Endothelial cell of umbilical vein (primary cell): ENCODE measurements around the gene SPINK4. TPM values are rescaled to one million over a fixed set of nuclear protein-coding genes. Genes with fewer than 3 reads are reported as not detected.

Source experiments
- BruUV-seq: library from RNA; stranded (reverse); fragments of 400-500 nt; replicated peaks from 2 replicates; lab custom pipeline; 2021; lab: Mats Ljungman, UMichigan
- CTCF ChIA-PET: fragments of 300-600, 350-600 bp; sonication (Branson Sonifier 250); formaldehyde crosslinking; loops from one replicate; lab custom pipeline; 2021; ENCODE audit warnings: antibody characterized with exemption, inconsistent platforms; lab: Charles Lee
- POLR2A ChIA-PET: fragments of 300-600, 350-600 bp; sonication (Branson Sonifier 250); formaldehyde crosslinking; loops from one replicate; lab custom pipeline; 2021; ENCODE audit warnings: antibody characterized with exemption, inconsistent platforms; lab: Charles Lee
- DNase-seq: peaks from one replicate; pipeline ENCODE4 v3.0.0-alpha.2; 2011; ENCODE audit warnings: low read depth, low spot score
- FAIRE-seq: peaks from 2 replicates; lab custom pipeline; 2011; peaks lifted over from hg19 to GRCh38; lab: Jason Lieb, UNC
- H2AFZ ChIP-seq: 2 replicates; pipeline ENCODE4 v1.6.0; 2012; ENCODE audit warnings: low read depth, low read length, control low read depth, inconsistent platforms
- H3K27ac ChIP-seq: 2 replicates; pipeline ENCODE4 v1.5.1; 2011; ENCODE audit warnings: low read depth, mild to moderate bottlenecking, control low read depth, low read length, moderate library complexity; ENCODE audit not compliant: insufficient read depth
- H3K27me3 ChIP-seq, 2 experiments: 2 replicates each; pipeline versions ENCODE4 v1.6.0 to v1.6.1; 2011; ENCODE audit warnings: low read length in 2 of 2, mixed read lengths in 1 of 2; ENCODE audit not compliant: control insufficient read depth in 2 of 2, insufficient read depth in 2 of 2
- H3K36me3 ChIP-seq, 2 experiments: 2 replicates in 1 of 2; 3 replicates in 1 of 2; pipeline ENCODE4 v1.5.1; 2011; ENCODE audit warnings: low read length in 2 of 2, mild to moderate bottlenecking in 1 of 2, moderate library complexity in 1 of 2; ENCODE audit not compliant: control insufficient read depth in 2 of 2, insufficient read depth in 2 of 2; ENCODE audit errors: extremely low read depth in 1 of 2
- H3K4me1 ChIP-seq: 3 replicates; pipeline ENCODE4 v1.5.1; 2011; ENCODE audit warnings: mild to moderate bottlenecking, low read length; ENCODE audit not compliant: control insufficient read depth, insufficient read depth; ENCODE audit errors: extremely low read depth
- H3K4me2 ChIP-seq: 2 replicates; pipeline ENCODE4 v1.6.1; 2011; ENCODE audit warnings: low read length, control low read depth, mixed read lengths; ENCODE audit not compliant: insufficient read depth
- H3K4me3 ChIP-seq, 3 experiments: fragments of 200-600 bp in 1 of 3; sonication (generic), shearing (Covaris generic) in 1 of 3; replicated peaks in 1 of 3; 2 replicates each; pipeline ENCODE4 v1.5.1; 2011 to 2016; ENCODE audit warnings: control low read depth in 3 of 3, low read length in 3 of 3, mild to moderate bottlenecking in 2 of 3, inconsistent platforms in 1 of 3, low read depth in 1 of 3, moderate library complexity in 1 of 3; ENCODE audit not compliant: insufficient read depth in 1 of 3
- H3K79me2 ChIP-seq: 2 replicates; pipeline ENCODE4 v1.6.0; 2012; ENCODE audit warnings: low read length, inconsistent platforms; ENCODE audit not compliant: control insufficient read depth, insufficient read depth
- H3K9ac ChIP-seq: replicated peaks from 2 replicates; pipeline ENCODE3; 2011; ENCODE audit warnings: low read length, control low read depth; ENCODE audit not compliant: insufficient read depth; ENCODE audit errors: extremely low read depth
- H3K9me1 ChIP-seq: replicated peaks from 3 replicates; pipeline ENCODE4 v1.6.0; 2011; ENCODE audit warnings: mild to moderate bottlenecking, low read length; ENCODE audit not compliant: control insufficient read depth, insufficient read depth; ENCODE audit errors: extremely low read depth
- H3K9me3 ChIP-seq: replicated peaks from 2 replicates; pipeline ENCODE4 v1.5.1; 2012; ENCODE audit warnings: low read length, inconsistent platforms; ENCODE audit not compliant: control insufficient read depth, insufficient read depth
- H4K20me1 ChIP-seq: replicated peaks from 2 replicates; pipeline ENCODE3; 2011; ENCODE audit warnings: mild to moderate bottlenecking, low read length; ENCODE audit not compliant: control insufficient read depth, insufficient read depth; ENCODE audit errors: extremely low read depth
- CTCF ChIP-seq, 2 donors: IDR thresholded peaks; 1 replicate in 1 of 2; 2 replicates in 1 of 2; pipeline ENCODE4 v1.5.1; 2011; ENCODE audit warnings: low read length in 2 of 2, mild to moderate bottlenecking in 2 of 2, moderate library complexity in 2 of 2, control low read depth in 1 of 2, inconsistent platforms in 1 of 2, low read depth in 1 of 2; ENCODE audit not compliant: insufficient read depth in 1 of 2; ENCODE audit errors: extremely low read depth in 1 of 2
- GATA2 ChIP-seq: IDR thresholded peaks from 2 replicates; pipeline ENCODE4 v1.7.0; 2011; ENCODE audit warnings: low read depth, mild to moderate bottlenecking, moderate library complexity, mixed read lengths, low read length; ENCODE audit not compliant: insufficient read length, insufficient read depth
- JUN ChIP-seq: IDR thresholded peaks from 2 replicates; pipeline ENCODE4 v1.6.1; 2011; ENCODE audit warnings: borderline replicate concordance, low read depth; ENCODE audit not compliant: insufficient read length, insufficient read depth
- MYC ChIP-seq: IDR thresholded peaks from one replicate; pipeline ENCODE4 v1.6.1; 2011; ENCODE audit warnings: mild to moderate bottlenecking, low read depth, low read length
- POLR2AphosphoS5 ChIP-seq: IDR thresholded peaks from 2 replicates; pipeline ENCODE4 v1.6.1; 2012; ENCODE audit warnings: low read depth, mild to moderate bottlenecking, control low read depth, low read length, moderate library complexity; ENCODE audit not compliant: insufficient read depth
- dilution Hi-C: fragments of 300-500 bp; cut with MboI; formaldehyde crosslinking; loops from one replicate; pipeline ENCODE4 v1.15.0; 2019; ENCODE audit warnings: low sequenced_read_pairs; ENCODE audit not compliant: extremely low pct_ligation_motif_present
- intact Hi-C: fragments of 100-400 bp; cut with micrococcal nuclease; formaldehyde crosslinking; loops from one replicate; pipeline ENCODE4 v1.10.0; 2022
- polyA plus RNA-seq, 4 experiments: library from polyadenylated mRNA; depleted of rRNA in 3 of 4; stranded (reverse) in 3 of 4; unstranded in 1 of 4; fragments of >200 nt; gene quantifications; 2 replicates each; pipeline versions ENCODE4 v1.2.1 to v1.2.3, GENCODE V29; 2011 to 2012; ENCODE audit warnings: missing spikeins in 1 of 4
- total RNA-seq: library from RNA; stranded (reverse); gene quantifications from 2 replicates; pipeline ENCODE4 v1.2.3, GENCODE V29; 2021
- TF ChIP-seq, protein P1 (sequence below): IDR thresholded peaks from 2 replicates; pipeline ENCODE4 v1.6.1; 2011; ENCODE audit not compliant: insufficient read depth, insufficient read length

The SPINK4 gene
- total and polyA plus RNA-seq, 2 donors (not counting 3 experiments of a cell fraction or from before 2014, with no cell fraction given), result not detected

GRCh38 chr9:33288235-33288634, 48.3 kb downstream of the SPINK4 start:
- Histone ChIP-seq H3K9me3 (no peaks in the 10 kb centered on the region), H3K4me1 (peaks cover 13% of the 10 kb centered on the region), H3K4me3 (no peak overlapping the region), H3K9me1 (no peaks in the 10 kb centered on the region), H3K36me3 (no peaks in the 10 kb centered on the region), H2AFZ (no peak overlapping the region), H3K4me2 (no peak overlapping the region), H4K20me1 (no peaks in the 10 kb centered on the region), H3K27me3 (no peaks in the 10 kb centered on the region), H3K9ac (no peak overlapping the region), H3K79me2 (peaks cover 23% of the 10 kb centered on the region), H3K27ac (no peak overlapping the region)
- no peak for FAIRE-seq
- POLR2A ChIA-PET, result no interaction called here
- intact Hi-C loops, result loop anchor here (5.0 kb wide), 3 partner anchors 64 to 434 kb away; partner anchors contain the start of gene AQP7
- TF ChIP-seq CTCF (IDR thresholded peaks at IDR 0.05; ENCODE audit: extremely low read depth in 1 of 2, insufficient read depth in 1 of 2, low read depth in 1 of 2, low read length in 2 of 2) (no peak), JUN (no peak), POLR2AphosphoS5 (no peak), MYC (no peak), GATA2 (no peak)
- TF ChIP-seq, protein P1, sequence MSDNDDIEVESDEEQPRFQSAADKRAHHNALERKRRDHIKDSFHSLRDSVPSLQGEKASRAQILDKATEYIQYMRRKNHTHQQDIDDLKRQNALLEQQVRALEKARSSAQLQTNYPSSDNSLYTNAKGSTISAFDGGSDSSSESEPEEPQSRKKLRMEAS, result no peak
- no TSS peak for BruUV-seq
- dilution Hi-C loops, result no loop called here
- no peak for DNase-seq
- CTCF ChIA-PET, result interaction anchor here (0.6 to 6.2 kb wide), 5 partner anchors 87 to 229 kb away, joined by 3 to 121 read pairs (median 40); no protein-coding TSS in a partner anchor
